Measurements from ENCODE around the gene CST2. TPM values are rescaled to one million over a fixed set of nuclear protein-coding genes. Genes with fewer than 3 reads are reported as not detected.
A peak's percentile ranks its signal among the peaks of the same experiment; 100 is the strongest.
"Not testable (repeated sequence)": the region's sequence is repeated elsewhere in the genome, so short reads cannot be mapped to it uniquely, and the experiment has no call there.

The CST2 gene
- total and polyA plus RNA-seq, 2 donors (not counting 1 experiment from before 2014, with no cell fraction given), result not detected

DNA sequence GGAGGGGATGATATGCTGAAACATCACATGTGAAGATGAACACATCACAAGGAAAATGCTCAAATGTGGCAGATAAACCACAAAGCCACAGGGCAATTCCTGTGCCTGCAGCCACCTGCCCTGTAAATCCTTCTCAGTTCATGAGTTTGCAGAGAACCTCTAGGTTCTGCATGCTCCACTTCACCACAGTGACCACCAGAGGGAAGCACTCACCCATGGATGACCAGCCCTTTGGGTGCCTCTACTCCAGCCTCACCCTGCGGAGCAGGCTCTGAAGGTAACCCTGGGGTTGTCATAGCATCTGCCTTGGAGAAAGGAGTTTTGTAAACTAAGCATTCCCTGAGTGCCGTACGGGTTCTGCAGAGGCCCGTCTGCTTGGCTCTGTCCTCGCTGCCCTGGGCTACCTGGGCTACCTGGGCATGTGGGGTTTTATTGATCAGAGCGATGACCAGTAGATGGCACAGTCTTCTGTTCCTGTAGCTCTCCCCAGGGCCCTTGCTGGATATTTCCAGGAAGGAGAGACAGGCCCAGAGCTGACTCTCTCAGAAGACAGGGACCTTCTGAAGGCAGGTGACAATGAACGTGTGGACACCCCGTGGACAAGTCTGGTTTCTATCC is 44.1 kb downstream of the CST2 start:
- CTCF ChIA-PET, result no interaction called here

DNA sequence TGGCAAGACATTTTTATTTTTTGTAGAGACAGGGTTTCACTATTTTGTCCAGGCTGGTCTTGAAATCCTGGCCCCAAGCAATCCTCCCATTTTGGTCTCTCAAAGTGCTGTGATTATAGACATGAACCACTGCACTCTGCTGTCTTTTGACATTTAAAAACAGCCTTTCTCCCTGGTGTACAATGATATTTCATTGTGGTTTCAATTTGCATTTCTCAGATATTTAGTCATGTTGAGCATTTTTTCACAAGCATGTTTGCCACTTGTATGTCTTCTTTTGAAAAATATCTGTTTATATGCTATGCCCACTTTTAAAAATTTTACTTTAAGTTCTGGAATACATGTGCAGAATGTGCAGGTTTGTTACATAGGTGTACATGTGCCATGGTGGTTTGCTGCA is 47.9 kb downstream of the CST2 start:
- H4K20me1 ChIP-seq (ENCODE audit: control insufficient read depth, insufficient read depth, low read length, poor library complexity, severe bottlenecking); H3K27me3 ChIP-seq (replicated peaks in 1 of 4; ENCODE audit: control extremely low read depth in 1 of 4, control insufficient read depth in 3 of 4, insufficient read depth in 4 of 4, low read length in 3 of 4); H3K36me3 ChIP-seq (replicated peaks in 1 of 2; ENCODE audit: control extremely low read depth in 1 of 2, control insufficient read depth in 1 of 2, extremely low read depth in 1 of 2, insufficient read depth in 2 of 2, low read length in 1 of 2); H3K4me3 ChIP-seq (ENCODE audit: control extremely low read depth in 1 of 5, extremely low read depth in 1 of 5, insufficient read depth in 1 of 5, low read depth in 2 of 5, low read length in 4 of 5); H3K4me3 Mint-ChIP-seq; POLR2A ChIA-PET; H3K27ac ChIP-seq (ENCODE audit: low read length in 2 of 2); CTCF ChIA-PET; H3K9me3 ChIP-seq (ENCODE audit: control extremely low read depth in 1 of 3, control insufficient read depth in 2 of 3, insufficient read depth in 1 of 3, low read length in 2 of 3); H3K4me1 ChIP-seq (ENCODE audit: control insufficient read depth in 2 of 2, insufficient read depth in 2 of 2, low read length in 2 of 2); H3K9me3 Mint-ChIP-seq (ENCODE audit: insufficient read depth); DNase-seq; H3K4me2 ChIP-seq (replicated peaks; ENCODE audit: low read depth, low read length, poor library complexity, severe bottlenecking); H3K27me3 Mint-ChIP-seq; intact Hi-C loops (cut with micrococcal nuclease); H3K79me2 ChIP-seq (ENCODE audit: control insufficient read depth, insufficient read depth, low read length); H2AFZ ChIP-seq (ENCODE audit: insufficient read depth, low read depth, low read length, poor library complexity, severe bottlenecking); H3K9ac ChIP-seq (ENCODE audit: low read length); H3K4me1 Mint-ChIP-seq; ATAC-seq (ENCODE audit: low read depth); H3K27ac Mint-ChIP-seq: not testable (repeated sequence)

More for the DNA sequence above, 44.1 kb downstream of the CST2 start:
- Histone ChIP-seq H3K9ac (ENCODE audit: low read length) (no peak overlapping the region), H3K4me2 (replicated peaks; ENCODE audit: low read depth, low read length, poor library complexity, severe bottlenecking) (no peak overlapping the region), H3K4me3 (ENCODE audit: control extremely low read depth in 1 of 5, extremely low read depth in 1 of 5, insufficient read depth in 1 of 5, low read depth in 2 of 5, low read length in 4 of 5) (no peak overlapping the region), H3K27ac (ENCODE audit: low read length in 2 of 2) (no peak overlapping the region), H3K79me2 (ENCODE audit: control insufficient read depth, insufficient read depth, low read length) (no peaks in the 10 kb centered on the region), H3K4me1 (ENCODE audit: control insufficient read depth in 2 of 2, insufficient read depth in 2 of 2, low read length in 2 of 2) (no peaks in the 10 kb centered on the region), H3K9me3 (ENCODE audit: control extremely low read depth in 1 of 3, control insufficient read depth in 2 of 3, insufficient read depth in 1 of 3, low read length in 2 of 3) (no peaks in the 10 kb centered on the region), H2AFZ (ENCODE audit: insufficient read depth, low read depth, low read length, poor library complexity, severe bottlenecking) (no peak overlapping the region), H3K36me3 (replicated peaks in 1 of 2; ENCODE audit: control extremely low read depth in 1 of 2, control insufficient read depth in 1 of 2, extremely low read depth in 1 of 2, insufficient read depth in 2 of 2, low read length in 1 of 2) (no peaks in the 10 kb centered on the region), H4K20me1 (ENCODE audit: control insufficient read depth, insufficient read depth, low read length, poor library complexity, severe bottlenecking) (no peaks in the 10 kb centered on the region), H3K27me3 (replicated peaks in 1 of 4; ENCODE audit: control extremely low read depth in 1 of 4, control insufficient read depth in 3 of 4, insufficient read depth in 4 of 4, low read length in 3 of 4) (no peaks in the 10 kb centered on the region)
- H3K27ac Mint-ChIP-seq, result no peak overlapping the region
- H3K4me1 Mint-ChIP-seq, result no peaks in the 10 kb centered on the region
- ATAC-seq (ENCODE audit: low read depth) (no peak), DNase-seq (no peak)
- POLR2A ChIA-PET, result no interaction called here
- no peak overlapping the region for H3K4me3 Mint-ChIP-seq
- TF ChIP-seq EZH2 (IDR thresholded peaks at IDR 0.05; ENCODE audit: borderline replicate concordance, insufficient read depth, low read depth, low read length, poor library complexity, severe bottlenecking), result no peak
- TF ChIP-seq, protein P1, sequence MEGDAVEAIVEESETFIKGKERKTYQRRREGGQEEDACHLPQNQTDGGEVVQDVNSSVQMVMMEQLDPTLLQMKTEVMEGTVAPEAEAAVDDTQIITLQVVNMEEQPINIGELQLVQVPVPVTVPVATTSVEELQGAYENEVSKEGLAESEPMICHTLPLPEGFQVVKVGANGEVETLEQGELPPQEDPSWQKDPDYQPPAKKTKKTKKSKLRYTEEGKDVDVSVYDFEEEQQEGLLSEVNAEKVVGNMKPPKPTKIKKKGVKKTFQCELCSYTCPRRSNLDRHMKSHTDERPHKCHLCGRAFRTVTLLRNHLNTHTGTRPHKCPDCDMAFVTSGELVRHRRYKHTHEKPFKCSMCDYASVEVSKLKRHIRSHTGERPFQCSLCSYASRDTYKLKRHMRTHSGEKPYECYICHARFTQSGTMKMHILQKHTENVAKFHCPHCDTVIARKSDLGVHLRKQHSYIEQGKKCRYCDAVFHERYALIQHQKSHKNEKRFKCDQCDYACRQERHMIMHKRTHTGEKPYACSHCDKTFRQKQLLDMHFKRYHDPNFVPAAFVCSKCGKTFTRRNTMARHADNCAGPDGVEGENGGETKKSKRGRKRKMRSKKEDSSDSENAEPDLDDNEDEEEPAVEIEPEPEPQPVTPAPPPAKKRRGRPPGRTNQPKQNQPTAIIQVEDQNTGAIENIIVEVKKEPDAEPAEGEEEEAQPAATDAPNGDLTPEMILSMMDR (IDR thresholded peaks at IDR 0.05), result peak; percentile 13
- 39% methylated on average over 7 of the region's 8 CpGs for WGBS (ENCODE audit: insufficient coverage)
- no peaks in the 10 kb centered on the region for H3K27me3 Mint-ChIP-seq
- intact Hi-C loops (cut with micrococcal nuclease), result no loop called here
- H3K9me3 Mint-ChIP-seq (ENCODE audit: insufficient read depth), result no peaks in the 10 kb centered on the region

DNA sequence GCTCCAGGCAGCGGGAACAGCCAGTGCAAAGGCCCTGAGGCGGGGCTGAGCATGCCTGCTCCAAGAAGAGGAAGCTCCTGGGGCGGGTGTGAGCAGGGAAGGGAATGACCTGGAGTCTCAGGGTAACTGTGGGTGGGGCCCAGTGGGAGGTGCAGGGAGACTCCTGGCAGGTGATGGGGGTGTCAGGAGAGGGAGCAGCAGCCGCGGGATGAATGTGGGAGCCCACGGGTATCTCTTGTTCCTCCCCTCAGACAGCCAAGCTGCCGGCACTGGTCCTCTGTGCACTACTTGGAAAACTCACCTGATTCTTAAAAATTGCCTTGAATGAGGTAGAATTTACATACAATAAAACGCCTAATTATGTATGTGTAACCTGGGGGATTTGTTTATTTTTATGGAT is 49.1 kb downstream of the CST2 start:
- H3K4me1 ChIP-seq (ENCODE audit: control insufficient read depth in 2 of 2, insufficient read depth in 2 of 2, low read length in 2 of 2); POLR2A ChIA-PET; H3K27me3 ChIP-seq (replicated peaks in 1 of 4; ENCODE audit: control extremely low read depth in 1 of 4, control insufficient read depth in 3 of 4, insufficient read depth in 4 of 4, low read length in 3 of 4); ATAC-seq (ENCODE audit: low read depth); H3K4me1 Mint-ChIP-seq; H3K27ac Mint-ChIP-seq; intact Hi-C loops (cut with micrococcal nuclease); H2AFZ ChIP-seq (ENCODE audit: insufficient read depth, low read depth, low read length, poor library complexity, severe bottlenecking); H3K27me3 Mint-ChIP-seq; H3K36me3 ChIP-seq (replicated peaks in 1 of 2; ENCODE audit: control extremely low read depth in 1 of 2, control insufficient read depth in 1 of 2, extremely low read depth in 1 of 2, insufficient read depth in 2 of 2, low read length in 1 of 2); H3K27ac ChIP-seq (ENCODE audit: low read length in 2 of 2); H3K4me3 ChIP-seq (ENCODE audit: control extremely low read depth in 1 of 5, extremely low read depth in 1 of 5, insufficient read depth in 1 of 5, low read depth in 2 of 5, low read length in 4 of 5); H4K20me1 ChIP-seq (ENCODE audit: control insufficient read depth, insufficient read depth, low read length, poor library complexity, severe bottlenecking); H3K79me2 ChIP-seq (ENCODE audit: control insufficient read depth, insufficient read depth, low read length); DNase-seq; H3K9me3 Mint-ChIP-seq (ENCODE audit: insufficient read depth); CTCF ChIA-PET; H3K4me2 ChIP-seq (replicated peaks; ENCODE audit: low read depth, low read length, poor library complexity, severe bottlenecking); H3K4me3 Mint-ChIP-seq; H3K9me3 ChIP-seq (ENCODE audit: control extremely low read depth in 1 of 3, control insufficient read depth in 2 of 3, insufficient read depth in 1 of 3, low read length in 2 of 3); H3K9ac ChIP-seq (ENCODE audit: low read length): not testable (repeated sequence)
- WGBS (ENCODE audit: insufficient coverage), result no CpG with 5 or more reads among the region's 8 CpGs
